Stimulated activated CD4-positive, alpha-beta T cell treated with anti-CD3 and anti-CD28 coated beads, Interleukin-2, amount 100 ng/mL, for 48 hours (primary cell): ENCODE results near the gene CTNNA2.
A peak's percentile ranks its signal among the peaks of the same experiment; 100 is the strongest.
"Not testable (repeated sequence)": the region's sequence is repeated elsewhere in the genome, so short reads cannot be mapped to it uniquely, and the experiment has no call there.

Source experiments
- DNase-seq, 2 donors: peaks; one replicate each; pipeline ENCODE4 v3.0.0-alpha.2; 2020

The CTNNA2 gene

GRCh38 chr2:80048296-80048695 is 535.4 kb downstream of the CTNNA2 start:
- no peak for DNase-seq

DNA sequence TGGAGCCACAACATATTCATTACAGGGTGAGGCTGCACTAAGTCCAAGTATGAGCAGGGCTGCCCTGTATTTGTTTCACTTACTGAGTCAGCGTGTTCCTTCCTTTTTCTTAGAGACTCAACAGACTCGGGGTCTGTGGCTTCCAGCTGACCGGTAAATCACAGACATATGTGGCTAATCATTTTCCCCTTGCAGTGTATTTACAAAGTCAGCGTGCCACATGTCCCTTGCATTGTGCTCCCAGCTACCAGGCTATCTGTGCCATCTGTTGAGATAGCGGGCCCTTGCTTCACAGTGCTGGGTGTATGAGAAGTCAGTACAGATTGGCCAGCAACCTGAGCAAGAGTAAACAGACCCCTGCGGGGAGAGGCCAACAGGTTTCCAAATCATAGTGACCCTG is 537.4 kb downstream of the CTNNA2 start:
- no peak for DNase-seq

DNA sequence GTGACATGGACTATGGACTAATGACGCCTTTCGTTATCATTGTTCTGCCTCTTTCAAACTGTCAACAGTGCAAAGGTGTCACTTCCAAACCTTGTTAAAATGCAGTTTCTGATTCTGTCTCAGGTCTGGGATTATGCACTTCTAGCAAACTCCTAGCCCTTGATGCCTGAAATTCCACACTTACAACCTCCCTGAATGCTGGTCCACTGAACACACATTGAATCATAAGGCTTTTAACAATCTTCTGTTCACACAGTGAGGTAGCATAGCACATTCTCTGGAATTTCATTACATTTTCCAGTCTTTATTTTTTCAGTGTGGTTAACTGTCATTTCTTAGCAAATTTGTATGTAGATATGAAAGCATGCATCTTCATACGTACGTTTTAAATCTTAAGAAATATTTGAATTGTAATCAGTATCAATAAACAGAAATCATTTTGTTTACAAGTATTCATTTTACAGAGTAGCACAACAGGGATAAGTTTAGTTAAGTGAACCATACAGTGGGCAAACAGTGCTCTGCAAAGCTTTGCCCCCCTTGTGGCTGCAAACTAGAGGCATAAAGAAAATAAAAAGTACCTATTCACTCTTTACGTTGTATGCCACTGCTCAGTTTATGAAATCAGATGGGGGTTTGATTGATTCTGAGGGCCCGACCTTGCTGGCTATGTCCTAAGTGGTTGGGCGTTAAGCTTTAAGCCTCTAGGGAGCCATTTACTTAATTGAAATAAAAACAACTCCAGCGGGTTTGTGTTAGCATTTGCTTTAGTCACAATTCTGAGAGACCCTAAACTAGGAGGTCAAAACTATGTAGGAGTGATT is 540.9 kb downstream of the CTNNA2 start:
- no peak for DNase-seq

DNA sequence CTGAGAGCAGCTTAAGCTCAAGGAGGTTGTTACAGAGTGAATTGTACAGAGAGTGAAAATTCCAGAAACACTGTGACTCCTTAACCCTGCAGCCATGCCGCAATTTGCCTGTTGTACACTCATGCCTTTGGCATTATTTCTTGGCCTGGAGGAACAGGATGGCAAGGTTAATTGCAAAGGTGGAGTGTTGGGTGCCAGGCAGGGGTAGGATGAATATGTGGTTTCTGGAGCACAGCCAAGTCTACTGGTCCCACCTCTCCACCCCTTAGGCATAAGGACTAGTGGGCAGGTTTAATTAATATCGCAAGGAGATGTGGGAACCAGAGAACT is 541.5 kb downstream of the CTNNA2 start:
- no peak for DNase-seq

DNA sequence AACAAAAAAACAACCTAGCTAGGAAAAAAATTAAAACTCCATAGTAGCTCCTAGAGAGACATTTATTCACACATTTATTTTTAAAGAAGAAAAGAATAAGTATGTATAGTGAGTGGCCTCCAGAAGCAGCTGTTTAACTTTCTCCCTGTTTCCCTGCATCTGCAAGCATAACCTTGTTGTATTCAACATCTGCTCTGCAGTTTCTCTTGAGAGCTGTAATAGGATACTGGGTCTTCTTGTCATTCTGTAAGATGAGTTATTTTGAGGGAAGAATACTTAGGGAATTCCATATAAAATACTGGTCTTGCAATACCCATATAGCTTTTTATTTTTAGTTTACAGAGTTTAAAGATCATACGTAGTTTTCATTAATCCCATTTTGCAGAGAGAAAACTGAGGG is 545.1 kb downstream of the CTNNA2 start:
- DNase-seq, result no peak

GRCh38 chr2:80058562-80058961 is 545.7 kb downstream of the CTNNA2 start:
- DNase-seq, result no peak

- no peak for DNase-seq
These were observed 546.6 kb downstream of the CTNNA2 start for GRCh38 chr2:80059447-80059846.

GRCh38 chr2:80061881-80062280 is 549.0 kb downstream of the CTNNA2 start:
- no peak for DNase-seq

- DNase-seq, result no peak
These were observed 549.4 kb downstream of the CTNNA2 start for GRCh38 chr2:80062298-80062697.

GRCh38 chr2:80068038-80068731 is 555.3 kb downstream of the CTNNA2 start:
- no peak for DNase-seq

- no peak for DNase-seq
These were observed 557.7 kb downstream of the CTNNA2 start for GRCh38 chr2:80070587-80070986.

DNA sequence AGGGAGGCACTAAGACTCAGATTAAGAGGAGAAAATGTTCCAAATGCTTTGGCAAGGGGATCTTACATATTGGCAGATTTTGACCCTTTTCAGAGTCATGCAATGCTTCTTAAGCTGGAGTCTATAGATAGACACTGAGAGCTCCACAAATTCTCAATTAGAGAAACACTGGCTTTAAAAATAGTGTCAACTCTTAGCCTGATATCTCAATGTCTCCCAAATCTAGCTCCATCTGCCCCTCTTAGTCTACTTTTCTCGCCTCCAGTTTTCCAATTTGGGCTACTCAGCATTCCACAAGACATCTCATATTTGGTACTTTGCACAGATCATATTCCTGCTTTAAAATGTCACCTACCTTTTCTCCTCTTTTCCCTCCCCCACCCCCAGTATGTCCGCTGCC is 559.1 kb downstream of the CTNNA2 start:
- DNase-seq, result no peak

DNA sequence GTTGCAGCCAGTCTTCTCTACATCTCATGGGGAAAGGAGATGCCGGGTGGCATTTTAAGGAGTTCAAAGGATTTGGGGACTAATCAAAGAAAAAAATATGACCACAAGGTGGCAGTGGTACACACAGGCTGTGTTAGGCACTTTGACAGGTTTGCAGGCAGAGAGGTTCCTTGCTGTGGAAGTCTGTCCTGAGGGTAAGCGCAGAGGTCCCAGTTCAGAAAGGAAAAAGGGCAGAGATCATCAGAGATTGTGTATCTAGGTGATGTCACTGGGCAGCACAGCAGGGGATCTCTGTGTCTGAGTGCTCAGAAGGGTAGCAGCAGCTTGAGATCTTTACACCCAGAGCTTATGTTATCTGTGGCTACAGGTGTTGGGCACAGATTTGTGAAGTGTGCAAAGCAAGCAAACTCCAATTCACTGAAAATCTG is 560.3 kb downstream of the CTNNA2 start:
- peak; percentile 0 to 2 for DNase-seq

DNA sequence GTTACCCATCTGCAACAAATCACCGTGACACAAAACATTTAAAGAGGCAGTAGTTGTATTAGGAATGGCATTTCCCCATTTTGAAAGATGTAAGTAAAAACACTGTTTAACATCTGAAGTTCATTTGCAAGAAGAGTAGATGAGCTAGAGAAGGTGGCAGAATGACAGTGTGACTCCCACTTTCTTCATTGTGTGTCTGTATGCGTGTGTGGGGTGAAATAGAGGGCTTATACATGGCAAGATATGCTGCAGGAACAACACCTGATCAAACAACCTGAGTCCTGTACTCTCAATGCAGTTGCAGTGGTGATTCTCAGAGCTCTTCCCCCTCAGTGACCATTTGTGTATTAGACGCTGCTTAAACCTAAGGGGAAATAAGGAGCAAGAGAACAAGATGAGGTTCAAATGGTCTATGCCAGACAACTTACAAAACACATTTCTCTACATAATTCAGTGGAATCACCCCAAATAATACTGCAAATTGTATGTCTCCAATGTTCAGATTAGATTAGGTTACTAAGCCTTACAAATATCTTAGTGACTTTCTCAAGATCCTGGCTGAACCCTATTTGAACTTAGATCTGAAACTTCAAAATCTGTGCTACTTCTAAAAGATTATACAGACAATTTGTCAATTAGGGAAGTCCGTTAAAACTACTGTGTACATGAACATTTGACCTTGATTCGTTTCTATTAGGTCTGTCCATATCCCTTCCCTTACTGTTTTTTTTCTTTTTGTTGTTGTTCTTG is 561.6 kb downstream of the CTNNA2 start:
- no peak for DNase-seq

DNA sequence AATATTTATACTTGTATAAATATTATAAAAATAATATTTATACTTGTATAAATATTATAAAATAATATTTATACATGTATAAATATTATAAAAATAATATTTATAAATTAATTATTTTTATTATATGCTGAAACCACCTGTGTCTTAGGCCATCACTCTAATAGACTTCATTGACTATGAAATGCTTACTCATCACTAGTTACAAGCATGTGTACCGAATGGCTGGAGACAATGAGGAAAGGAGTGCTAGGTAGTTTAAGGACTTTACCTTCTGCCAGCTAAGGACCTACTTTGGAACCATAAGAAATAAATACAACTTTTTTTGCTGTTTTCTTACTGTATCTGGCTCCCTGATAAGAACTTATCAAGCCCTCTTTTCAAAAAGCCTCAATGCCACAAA is 562.9 kb downstream of the CTNNA2 start:
- no peak for DNase-seq

DNA sequence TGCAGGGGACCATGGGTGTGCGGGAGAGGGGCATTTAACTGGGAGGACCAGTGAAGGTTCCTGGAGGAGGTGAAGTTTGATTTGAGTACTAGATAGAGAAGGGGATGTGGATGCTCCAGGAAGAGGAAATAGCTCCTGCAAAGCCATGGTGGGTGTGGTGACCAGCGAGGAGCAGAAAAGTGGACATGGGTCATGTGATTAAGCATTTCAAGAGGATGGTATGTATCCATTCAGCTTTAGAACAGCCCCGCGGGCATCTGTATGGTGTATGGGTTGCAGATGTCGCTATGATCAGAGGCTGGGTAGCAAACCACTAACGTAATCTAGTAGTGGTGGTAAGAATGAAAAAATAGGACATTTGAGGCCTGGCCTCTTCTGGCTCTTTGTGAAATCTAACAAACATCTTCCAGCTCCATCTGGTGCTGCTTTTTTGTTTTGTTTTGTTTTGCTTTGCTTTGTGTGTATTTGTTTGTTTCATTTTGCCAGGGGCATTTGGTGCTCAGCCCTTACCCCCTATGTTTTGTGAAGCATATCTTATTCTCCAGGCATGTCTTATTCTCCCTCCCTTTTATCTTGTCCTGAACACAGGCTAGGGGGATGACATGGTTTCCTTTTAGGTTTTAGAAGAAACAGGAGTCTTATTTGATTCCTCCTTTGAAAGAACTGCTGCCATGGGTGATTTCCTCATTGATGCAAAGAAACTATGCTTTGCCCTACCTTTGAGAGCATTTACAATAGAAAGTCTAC is 565.6 kb downstream of the CTNNA2 start:
- no peak for DNase-seq

GRCh38 chr2:80080957-80081356 is 568.1 kb downstream of the CTNNA2 start:
- DNase-seq, result no peak

- DNase-seq, result no peak
These were observed 574.0 kb downstream of the CTNNA2 start for GRCh38 chr2:80086831-80087230.

DNA sequence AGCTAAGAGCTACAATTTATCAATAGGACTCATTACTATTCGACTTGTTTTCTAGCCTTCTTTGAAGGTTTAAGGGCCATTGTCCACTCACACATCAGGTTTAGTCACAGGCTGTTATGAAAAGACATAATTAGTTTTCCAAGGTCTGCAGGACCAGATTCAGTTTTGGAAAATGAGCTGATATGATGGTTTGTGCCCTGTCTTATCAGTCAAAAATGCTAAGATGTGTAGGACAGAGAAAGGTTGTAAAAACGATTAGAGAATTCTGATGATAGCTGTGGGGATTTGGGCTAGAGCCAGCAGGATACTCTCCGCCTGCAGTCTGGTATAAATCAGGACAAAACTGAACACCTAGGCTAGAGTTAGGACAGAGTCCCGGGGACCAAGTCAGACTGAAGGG is 578.4 kb downstream of the CTNNA2 start:
- DNase-seq, result no peak

DNA sequence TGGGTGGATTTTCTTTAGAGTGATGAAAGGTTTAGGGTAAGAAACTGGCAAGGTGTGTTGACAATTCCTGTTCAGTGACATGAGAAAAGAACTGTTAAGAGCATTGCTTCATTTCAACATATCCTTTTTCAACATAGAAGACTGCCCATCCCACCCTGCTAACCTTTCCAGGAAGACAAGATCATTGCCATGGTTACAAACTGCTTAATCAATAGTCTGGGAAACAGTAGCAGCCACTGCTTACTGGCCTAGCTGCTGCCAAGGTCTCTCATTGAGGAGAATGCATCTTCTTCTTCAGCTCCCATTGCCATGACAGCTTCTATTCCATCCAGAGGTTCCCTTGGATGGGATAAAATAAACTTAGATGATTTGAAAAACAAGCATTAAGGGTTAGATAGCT is 579.6 kb downstream of the CTNNA2 start:
- no peak for DNase-seq

- DNase-seq, result not testable (repeated sequence)
These were observed 585.7 kb downstream of the CTNNA2 start for GRCh38 chr2:80098503-80098902.

DNA sequence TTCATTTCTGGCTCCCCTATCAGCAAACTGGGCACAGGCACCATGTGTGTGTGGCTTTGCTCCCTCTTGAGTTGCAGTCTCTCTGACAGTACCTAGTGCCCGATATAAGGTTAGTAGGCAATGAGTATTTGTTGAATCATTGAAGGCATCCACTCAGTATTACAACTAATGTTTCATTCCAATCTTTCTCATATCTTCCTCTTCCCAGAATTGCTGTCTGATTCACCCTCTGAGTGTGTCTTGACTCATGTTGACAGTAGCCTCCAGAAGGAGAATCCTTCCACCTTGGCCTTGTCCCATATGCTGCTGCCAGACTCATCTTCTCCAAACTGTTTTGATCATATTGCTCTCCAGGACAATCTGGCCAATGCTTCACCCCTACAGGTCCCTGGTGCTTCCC is 589.2 kb downstream of the CTNNA2 start:
- DNase-seq, result no peak

- DNase-seq, result no peak
These were observed 592.3 kb downstream of the CTNNA2 start for GRCh38 chr2:80105015-80105640.
